ENCODE results near the gene AP1B1. TPM values are rescaled to one million over a fixed set of nuclear protein-coding genes. Genes with fewer than 3 reads are reported as not detected.

Gene AP1B1
- total and polyA plus RNA-seq, 2 of the 8 experiments (the other 6 are each of a cell fraction or from before 2014, with no cell fraction given): 64.2 to 86.8 TPM

DNA sequence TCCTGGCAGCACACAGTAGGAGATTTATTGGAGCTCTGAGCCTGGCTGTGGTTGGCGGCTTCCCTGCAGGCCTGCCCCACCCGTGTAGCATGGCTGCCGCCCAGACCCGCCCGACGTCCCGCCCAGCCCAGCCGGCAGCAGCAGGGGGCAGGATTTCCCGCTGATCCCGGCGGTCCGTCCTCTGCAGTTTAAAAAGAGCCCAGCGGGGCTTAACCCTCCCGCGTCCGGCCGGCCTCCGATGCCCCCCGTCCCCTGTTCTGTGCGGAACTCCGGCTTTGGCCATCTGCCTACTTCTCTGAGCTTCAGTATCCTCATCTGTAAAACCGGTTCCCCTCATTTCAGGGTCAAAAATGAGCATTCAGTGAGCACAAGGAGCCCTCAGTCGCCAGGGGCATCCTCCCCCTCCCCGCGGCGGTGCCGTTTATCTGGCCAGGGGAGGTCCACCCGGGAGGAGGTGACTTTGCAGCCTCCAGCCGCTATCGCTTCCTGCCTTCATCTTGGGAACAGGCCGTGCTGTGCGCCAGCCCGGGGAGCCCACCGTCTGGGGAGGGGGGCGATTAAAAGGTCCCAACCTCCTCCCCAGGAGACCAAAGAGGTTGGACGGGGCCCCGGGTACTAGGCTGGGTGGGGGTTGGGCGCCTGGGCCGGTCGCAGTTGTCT lies 82.1 kb downstream of the AP1B1 start, which contains the start of gene GAS2L1:
Gene GAS2L1, plus strand, starts transcription at position 476 of the 660 bp plus-strand sequence. CDS start 1,456 bp downstream, outside the sequence.
- H4K91ac ChIP-seq (replicated peaks; ENCODE audit: insufficient read length, low read length): peak within 1 kb of the TSS; percentile 83
- H3K4me3 ChIP-seq (ENCODE audit: extremely low read depth in 1 of 4, insufficient read depth in 2 of 4, low read depth in 3 of 4, low read length in 4 of 4): peak within 1 kb of the TSS; percentile 40 to 68 (median 52)
- peak within 1 kb of the TSS; percentile 77 for H3K56ac ChIP-seq (replicated peaks; ENCODE audit: insufficient read length, low read depth, low read length)
- 0 out of 2 replicates have a peak within 1 kb of the TSS, but pooled peaks have one; percentile 93 for H2AK5ac ChIP-seq (ENCODE audit: low read depth, low read length)
- FAIRE-seq (no peak), DNase-seq (ENCODE audit: low read depth in 1 of 2, low spot score in 2 of 2) (peak; percentile 50 to 87)
- no peaks in the 10 kb centered on the region for H3K79me1 ChIP-seq (ENCODE audit: low read depth, low read length)
- H3K4me1 ChIP-seq (replicated peaks in 1 of 4; ENCODE audit: control insufficient read depth in 3 of 4, insufficient read depth in 4 of 4, low read length in 3 of 4): peaks cover 0 to 13% (median 7%) of the 10 kb centered on the region in 4 experiments; a peak in 5 of 7 replicates
- peak within 1 kb of the TSS; percentile 76 for H4K5ac ChIP-seq (ENCODE audit: insufficient read length, low read depth, low read length)
- H3K23ac ChIP-seq (ENCODE audit: insufficient read length): no peak within 1 kb of the TSS
- WGBS, 2 experiments (ENCODE audit: extremely low coverage in 1 of 2, insufficient coverage in 1 of 2, insufficient read length in 1 of 2, insufficient replicate concordance in 2 of 2, low coverage in 1 of 2, low lambda C conversion rate in 2 of 2, missing lambda C conversion rate in 1 of 2): 1% methylated on average over 26 of the region's 40 CpGs; no CpG with 5 or more reads in 1 of the 2 experiments
- H4K20me1 ChIP-seq (replicated peaks in 1 of 2; ENCODE audit: control insufficient read depth in 1 of 2, insufficient read depth in 2 of 2, low read length in 2 of 2): peaks cover 0 to 8% of the 10 kb centered on the region in 2 experiments
- H3K27ac ChIP-seq (ENCODE audit: low read depth, low read length): no peak within 1 kb of the TSS
- peak within 1 kb of the TSS; percentile 90 for H2BK120ac ChIP-seq (replicated peaks; ENCODE audit: low read depth, low read length)
- ChIA-PET CTCF (ENCODE audit: partially characterized antibody) (interaction anchor here (0.6 to 2.2 kb wide), 5 partner anchors 12 to 53 kb away, joined by 3 to 10 read pairs (median 4); no protein-coding TSS in a partner anchor), POLR2A (ENCODE audit: partially characterized antibody) (interaction anchor here (0.8 to 9.1 kb wide), 14 partner anchors 8 to 273 kb away, joined by 3 to 66 read pairs (median 6); partner anchors contain the start of genes EWSR1, RASL10A, RHBDD3 and THOC5)
- peak within 1 kb of the TSS; percentile 95; the same call in 1 of the 2 replicates for H2BK20ac ChIP-seq (ENCODE audit: low read length)
- H4K8ac ChIP-seq (ENCODE audit: extremely low read depth, insufficient read depth, low read length): peak within 1 kb of the TSS; percentile 95
- no peaks in the 10 kb centered on the region for H3K36me3 ChIP-seq (ENCODE audit: control insufficient read depth in 2 of 4, insufficient read depth in 4 of 4, low read length in 3 of 4)
- peak within 1 kb of the TSS; percentile 93 for H3K18ac ChIP-seq (ENCODE audit: extremely low read depth, low read length)
- H2BK5ac ChIP-seq (ENCODE audit: low read depth, low read length): peak within 1 kb of the TSS; percentile 95; the same call in 1 of the 2 replicates
- H3K79me2 ChIP-seq (ENCODE audit: control insufficient read depth in 1 of 2, insufficient read depth in 2 of 2, low read length in 2 of 2): no peaks in the 10 kb centered on the region
- H3K14ac ChIP-seq (ENCODE audit: insufficient read length): peak within 1 kb of the TSS; percentile 49
- H3K23me2 ChIP-seq (ENCODE audit: low read depth, low read length): peaks cover 6% of the 10 kb centered on the region; the same call in 1 of the 2 replicates
- H3K9ac ChIP-seq (replicated peaks in 1 of 4; ENCODE audit: extremely low read depth in 1 of 4, low read depth in 3 of 4, low read length in 3 of 4): peak within 1 kb of the TSS in 1 of 4 experiments; percentile 5; a peak in 2 of 7 replicates
- H2BK15ac ChIP-seq (ENCODE audit: low read length): peak within 1 kb of the TSS; percentile 93
- H2AFZ ChIP-seq (ENCODE audit: low read length): peak within 1 kb of the TSS; percentile 61; the same call in 1 of the 2 replicates
- no peaks in the 10 kb centered on the region for H3K9me3 ChIP-seq (ENCODE audit: insufficient read depth in 2 of 2, low read depth in 1 of 2, low read length in 1 of 2)
- H2BK12ac ChIP-seq (ENCODE audit: low read depth, low read length): peak within 1 kb of the TSS; percentile 96; the same call in 1 of the 2 replicates
- H3K4me2 ChIP-seq (ENCODE audit: insufficient read depth in 1 of 2, low read depth in 2 of 2, low read length in 2 of 2): peak within 1 kb of the TSS; percentile 72 to 74
- peak within 1 kb of the TSS; percentile 94 for H3K4ac ChIP-seq (replicated peaks; ENCODE audit: insufficient read length, low read depth, low read length)
- peaks cover 0 to 7% (median 0%) of the 10 kb centered on the region in 4 experiments; a peak in 2 of 7 replicates for H3K27me3 ChIP-seq (replicated peaks in 1 of 4; ENCODE audit: control insufficient read depth in 3 of 4, extremely low read depth in 1 of 4, insufficient read depth in 3 of 4, low read length in 3 of 4)
- no peak for TF ChIP-seq CBX8 (IDR thresholded peaks at IDR 0.05; ENCODE audit: borderline replicate concordance, low read depth, low read length)
- TF ChIP-seq PHF8 (conservative IDR thresholded peaks at IDR 0.05; ENCODE audit: low read depth, low read length): 0 out of 2 replicates have a peak, but pooled peaks have one; percentile 32
- TF ChIP-seq HDAC2 (IDR thresholded peaks at IDR 0.05; ENCODE audit: borderline replicate concordance in 1 of 2, low read depth in 2 of 2, low read length in 2 of 2): peak in 1 of 2 experiments; percentile 44; a peak in 1 of 4 replicates
- 0 out of 4 replicates have a peak, but pooled peaks of 1 of the 2 experiments have one; percentile 14 for TF ChIP-seq SIN3A (conservative IDR thresholded peaks at IDR 0.05 in 1 of 2, IDR thresholded peaks at IDR 0.05 in 1 of 2; ENCODE audit: low read depth in 1 of 2, low read length in 2 of 2)
- TF ChIP-seq KDM4A (IDR thresholded peaks at IDR 0.05; ENCODE audit: low read depth, low read length, severe bottlenecking): peak; percentile 40
- TF ChIP-seq BCL11A (IDR thresholded peaks at IDR 0.05; ENCODE audit: low read depth in 2 of 2, low read length in 2 of 2): no peak
- TF ChIP-seq SRF (IDR thresholded peaks at IDR 0.05; ENCODE audit: low read depth, low read length): no peak
- no peak for TF ChIP-seq MAFK (IDR thresholded peaks at IDR 0.05; ENCODE audit: low read depth, low read length)

Data from H1 (cell line).